GM13976 (cell line): ENCODE measurements around the gene PDE3B.
"Not testable (repeated sequence)": the region's sequence is repeated elsewhere in the genome, so short reads cannot be mapped to it uniquely, and the experiment has no call there.

Experiments
- DNase-seq: peaks from one replicate; pipeline ENCODE4 v3.0.0; 2012; ENCODE audit warnings: low spot score
- in situ Hi-C: fragments of 300-500 bp; cut with MboI; formaldehyde crosslinking; loops from one replicate; pipeline ENCODE4 v1.12.0; 2022; ENCODE audit warnings: low sequenced_read_pairs, mixed read lengths, inconsistent platforms; ENCODE audit not compliant: unreplicated experiment
- TF ChIP-seq, protein P1 (sequence below): IDR thresholded peaks from 2 replicates; pipeline ENCODE4 v1.5.1; 2012; ENCODE audit warnings: borderline replicate concordance, mild to moderate bottlenecking; ENCODE audit not compliant: insufficient read depth; ENCODE audit errors: extremely low read depth, missing control alignments, control extremely low read depth

PDE3B gene

DNA sequence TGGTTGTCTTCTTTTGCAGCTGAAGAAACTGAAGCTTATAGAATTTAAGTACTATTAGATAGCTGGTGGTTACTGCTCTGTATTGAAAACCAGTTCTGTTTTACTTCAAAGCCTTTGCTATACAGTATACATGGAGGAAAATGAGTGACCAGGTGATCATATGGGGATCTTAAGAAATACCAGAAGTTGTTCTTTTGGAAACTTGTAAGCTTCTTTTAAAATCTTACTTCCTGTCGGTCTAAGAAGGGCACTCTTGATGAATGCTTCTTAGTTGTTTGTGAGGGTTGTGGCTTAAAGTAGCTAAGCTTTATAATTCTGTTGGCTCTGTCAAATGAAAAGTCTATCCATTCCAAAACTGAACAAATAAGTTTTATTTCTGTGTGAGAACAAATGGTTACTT is 55.2 kb downstream of the PDE3B start:
- no peak for DNase-seq
- in situ Hi-C loops: no loop called here

DNA sequence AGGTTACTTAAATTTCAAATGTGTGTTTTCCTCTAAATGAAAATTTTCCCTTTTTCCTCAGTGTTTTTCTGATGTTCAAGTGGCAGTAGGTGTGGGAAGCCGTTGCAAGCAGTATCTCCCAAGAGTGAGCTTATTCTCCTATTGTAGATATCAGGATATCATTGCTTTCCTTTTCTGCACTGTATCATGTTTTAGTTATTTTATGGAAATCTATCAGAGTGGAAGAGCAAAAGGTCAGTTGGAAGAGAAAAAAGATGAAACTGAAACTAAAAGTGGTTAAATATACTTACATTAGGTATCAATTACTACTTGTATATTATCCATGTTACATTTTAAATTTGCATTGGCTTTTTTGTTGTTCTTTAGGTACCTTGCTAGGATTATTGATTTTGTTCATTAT is 57.0 kb downstream of the PDE3B start:
- TF ChIP-seq, protein P1, sequence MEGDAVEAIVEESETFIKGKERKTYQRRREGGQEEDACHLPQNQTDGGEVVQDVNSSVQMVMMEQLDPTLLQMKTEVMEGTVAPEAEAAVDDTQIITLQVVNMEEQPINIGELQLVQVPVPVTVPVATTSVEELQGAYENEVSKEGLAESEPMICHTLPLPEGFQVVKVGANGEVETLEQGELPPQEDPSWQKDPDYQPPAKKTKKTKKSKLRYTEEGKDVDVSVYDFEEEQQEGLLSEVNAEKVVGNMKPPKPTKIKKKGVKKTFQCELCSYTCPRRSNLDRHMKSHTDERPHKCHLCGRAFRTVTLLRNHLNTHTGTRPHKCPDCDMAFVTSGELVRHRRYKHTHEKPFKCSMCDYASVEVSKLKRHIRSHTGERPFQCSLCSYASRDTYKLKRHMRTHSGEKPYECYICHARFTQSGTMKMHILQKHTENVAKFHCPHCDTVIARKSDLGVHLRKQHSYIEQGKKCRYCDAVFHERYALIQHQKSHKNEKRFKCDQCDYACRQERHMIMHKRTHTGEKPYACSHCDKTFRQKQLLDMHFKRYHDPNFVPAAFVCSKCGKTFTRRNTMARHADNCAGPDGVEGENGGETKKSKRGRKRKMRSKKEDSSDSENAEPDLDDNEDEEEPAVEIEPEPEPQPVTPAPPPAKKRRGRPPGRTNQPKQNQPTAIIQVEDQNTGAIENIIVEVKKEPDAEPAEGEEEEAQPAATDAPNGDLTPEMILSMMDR: no peak
- in situ Hi-C loops: no loop called here
- no peak for DNase-seq

More for the DNA sequence above, 55.2 kb downstream of the PDE3B start:
- TF ChIP-seq, protein P1: no peak

DNA sequence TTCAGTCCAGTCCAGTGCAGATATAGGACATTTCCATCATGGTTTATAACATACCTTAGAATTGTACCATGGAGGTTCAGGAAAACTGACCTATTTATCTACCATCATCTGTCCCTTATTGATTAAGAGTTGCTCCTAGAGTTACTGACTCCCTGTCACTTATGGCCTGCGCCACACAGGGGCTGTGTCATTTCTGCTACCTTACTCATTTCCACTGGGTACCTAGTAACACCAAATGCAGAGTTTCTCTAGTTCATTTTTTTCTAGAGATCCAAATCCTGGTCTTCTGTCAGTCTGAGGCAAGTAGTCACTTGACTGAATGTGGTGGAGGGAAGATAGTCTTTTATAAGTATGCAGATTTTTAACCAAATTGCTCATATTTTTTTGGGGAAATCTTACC is 59.2 kb downstream of the PDE3B start:
- TF ChIP-seq, protein P1: no peak
- in situ Hi-C loops: no loop called here
- no peak for DNase-seq

DNA sequence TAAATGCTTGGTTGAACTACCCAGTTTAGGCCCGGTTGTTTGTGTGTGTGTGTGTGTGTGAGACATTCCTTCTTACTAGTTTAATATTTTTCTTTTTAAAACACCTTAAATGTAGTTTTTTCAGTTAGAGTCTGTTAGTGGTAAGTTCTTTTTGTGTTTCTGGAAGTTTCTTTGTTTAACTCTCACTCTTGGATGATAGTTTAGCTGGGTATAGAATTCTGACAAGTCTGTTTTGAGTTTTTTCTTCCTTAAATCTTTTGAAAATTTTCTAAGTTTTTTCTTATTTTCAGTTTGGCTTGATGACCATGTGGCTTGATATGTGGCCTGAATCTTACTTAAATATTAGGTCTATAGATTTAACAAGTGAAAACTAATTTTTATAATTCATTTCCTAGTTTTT is 60.1 kb downstream of the PDE3B start:
- TF ChIP-seq, protein P1: no peak
- in situ Hi-C loops: no loop called here

DNA sequence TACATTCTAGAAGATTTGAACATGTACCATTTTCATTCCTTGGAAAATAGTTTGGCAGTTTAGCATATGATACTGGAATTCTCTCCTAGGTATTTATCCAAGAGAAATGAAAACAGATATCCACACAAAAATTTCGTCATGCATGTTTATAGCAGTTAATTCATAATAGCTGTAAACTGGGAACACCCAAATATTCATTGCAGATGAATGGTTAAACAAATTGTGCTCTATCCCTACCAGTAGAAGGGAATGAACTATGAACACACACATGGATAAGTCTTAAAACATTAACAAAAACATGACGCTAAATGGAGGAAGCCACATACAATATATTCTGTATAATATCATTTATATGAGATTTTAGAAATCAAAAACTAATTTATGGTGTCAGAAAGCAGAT is 61.5 kb downstream of the PDE3B start:
- no peak for DNase-seq
- in situ Hi-C loops: no loop called here
- TF ChIP-seq, protein P1: no peak

More for the DNA sequence above, 60.1 kb downstream of the PDE3B start:
- DNase-seq: no peak

DNA sequence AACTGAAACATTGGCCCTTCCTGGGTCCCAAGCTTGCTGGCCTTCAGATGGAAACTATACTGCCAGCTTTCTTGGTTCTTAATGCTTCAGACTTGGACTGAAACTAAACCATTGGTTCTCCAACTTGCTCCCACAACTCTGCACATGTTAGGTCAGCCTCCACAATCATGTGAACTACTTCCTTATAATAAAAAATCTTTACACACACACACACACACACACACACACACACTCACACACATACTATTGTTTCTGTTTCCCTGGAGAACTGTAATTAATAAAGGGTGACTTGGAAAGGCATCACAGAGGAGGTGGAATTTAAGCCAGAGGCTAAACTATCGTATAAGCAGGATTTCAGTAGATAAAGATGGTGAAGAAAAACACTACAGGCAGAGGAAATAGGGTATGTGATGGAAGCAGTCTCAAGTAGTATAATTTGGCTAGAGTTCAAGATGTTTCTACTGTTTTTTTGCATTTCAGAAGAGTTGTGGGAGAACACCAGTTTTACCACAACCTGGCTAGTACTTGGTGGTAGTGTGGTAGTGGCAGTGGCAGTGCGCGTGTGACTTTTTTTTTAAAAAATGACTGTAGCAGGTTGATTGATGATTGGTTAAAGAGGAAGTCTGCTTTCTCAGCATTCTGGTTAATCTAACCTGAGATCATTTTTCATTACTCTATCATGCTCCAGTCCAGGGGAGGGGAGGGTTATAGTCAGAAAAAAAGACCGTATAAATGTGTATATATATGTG is 70.1 kb downstream of the PDE3B start:
- in situ Hi-C loops: no loop called here
- TF ChIP-seq, protein P1: no peak
- DNase-seq: no peak

DNA sequence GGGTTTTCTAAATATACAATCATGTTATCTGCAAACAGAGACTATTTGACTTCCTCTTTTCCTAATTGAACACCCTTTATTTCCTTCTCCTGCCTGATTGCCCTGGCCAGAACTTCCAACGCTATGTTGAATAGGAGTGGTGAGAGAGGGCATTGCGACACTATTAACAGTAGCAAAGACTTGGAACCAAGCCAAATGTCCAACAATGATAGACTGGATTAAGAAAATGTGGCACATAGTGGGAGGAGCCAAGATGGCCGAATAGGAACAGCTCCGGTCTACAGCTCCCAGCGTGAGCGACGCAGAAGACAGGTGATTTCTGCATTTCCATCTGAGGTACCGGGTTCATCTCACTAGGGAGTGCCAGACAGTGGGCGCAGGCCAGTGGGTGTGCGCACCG is 72.1 kb downstream of the PDE3B start:
- not testable (repeated sequence) for DNase-seq

More for the DNA sequence above, 72.1 kb downstream of the PDE3B start:
- in situ Hi-C loops: not testable (repeated sequence)
